Activated T-helper 17 cell treated with anti-CD3 and anti-CD28 coated beads, Interleukin-2, amount 50 U/mL, for 72 hours (primary cell): ENCODE data around the gene DTWD1. TPM values are rescaled to one million over a fixed set of nuclear protein-coding genes. Genes with fewer than 3 reads are reported as not detected.
"Not testable (repeated sequence)": the region's sequence is repeated elsewhere in the genome, so short reads cannot be mapped to it uniquely, and the experiment has no call there.

Experiments
- ATAC-seq: fragments of 150-1000 bp; cut with Tn5 transposase; replicated peaks from 2 replicates; pipeline ENCODE4 v1.10.0; 2021; ENCODE audit warnings: mild to moderate bottlenecking, moderate library complexity
- H3K27ac Mint-ChIP-seq: one replicate; pipeline ENCODE4 v1.8.0; 2022; ENCODE audit warnings: mixed read lengths
- H3K27me3 Mint-ChIP-seq: one replicate; pipeline ENCODE4 v1.8.0; 2022; ENCODE audit warnings: mixed read lengths
- H3K36me3 Mint-ChIP-seq: one replicate; pipeline ENCODE4 v1.8.0; 2022; ENCODE audit warnings: low read depth, mild to moderate bottlenecking, mixed read lengths
- H3K4me1 Mint-ChIP-seq: one replicate; pipeline ENCODE4 v1.8.0; 2022; ENCODE audit warnings: mixed read lengths
- H3K4me3 Mint-ChIP-seq: one replicate; pipeline ENCODE4 v1.8.0; 2022; ENCODE audit warnings: mild to moderate bottlenecking, mixed read lengths
- H3K9me3 Mint-ChIP-seq: one replicate; pipeline ENCODE4 v1.8.0; 2022; ENCODE audit warnings: mixed read lengths
- total RNA-seq, 2 donors: library from RNA; stranded (reverse); gene quantifications; one replicate each; pipeline ENCODE4 v1.2.3, GENCODE V29; 2022

DTWD1 gene
- total RNA-seq, 2 donors from 2014 or later, result 20.7 to 22.0 TPM

GRCh38 chr15:49673861-49674260 lies 53.0 kb downstream of the DTWD1 start:
- no peak for ATAC-seq
- Mint-ChIP-seq H3K9me3 (no peaks in the 10 kb centered on the region), H3K36me3 (no peaks in the 10 kb centered on the region), H3K27ac (no peak overlapping the region), H3K4me3 (no peak overlapping the region), H3K27me3 (peaks cover 23% of the 10 kb centered on the region), H3K4me1 (no peaks in the 10 kb centered on the region)

DNA sequence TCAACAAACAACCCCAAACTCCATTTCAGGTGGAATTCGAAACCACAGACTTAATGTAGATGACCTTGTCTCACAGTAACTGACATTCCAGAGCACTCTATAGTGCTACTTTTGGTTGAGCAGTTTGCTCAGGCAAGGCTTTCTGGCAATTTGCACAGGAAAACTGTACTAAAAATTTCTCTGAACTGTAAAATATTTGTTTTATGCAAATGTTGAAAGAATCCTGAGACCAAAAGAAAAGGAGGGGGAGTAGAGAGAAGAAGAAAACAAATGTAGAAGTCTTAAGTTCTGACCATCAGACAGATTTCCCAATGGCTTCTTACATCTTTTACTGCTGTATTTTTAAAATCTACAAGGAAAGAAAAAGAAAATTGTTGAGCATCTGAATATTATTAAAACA lies 53.5 kb downstream of the DTWD1 start:
- Mint-ChIP-seq H3K4me3 (no peak overlapping the region), H3K9me3 (no peaks in the 10 kb centered on the region), H3K27me3 (peaks cover 19% of the 10 kb centered on the region), H3K4me1 (no peaks in the 10 kb centered on the region), H3K27ac (no peak overlapping the region), H3K36me3 (no peaks in the 10 kb centered on the region)
- no peak for ATAC-seq

GRCh38 chr15:49675041-49675440 lies 54.2 kb downstream of the DTWD1 start:
- Mint-ChIP-seq H3K27me3 (peaks cover 18% of the 10 kb centered on the region), H3K36me3 (no peaks in the 10 kb centered on the region), H3K27ac (no peak overlapping the region), H3K9me3 (no peaks in the 10 kb centered on the region), H3K4me3 (no peak overlapping the region), H3K4me1 (no peaks in the 10 kb centered on the region)
- no peak for ATAC-seq

- H3K4me1 Mint-ChIP-seq, result no peaks in the 10 kb centered on the region
- no peak overlapping the region for H3K4me3 Mint-ChIP-seq
- H3K27ac Mint-ChIP-seq, result no peak overlapping the region
- H3K9me3 Mint-ChIP-seq, result no peaks in the 10 kb centered on the region
- peaks cover 18% of the 10 kb centered on the region for H3K27me3 Mint-ChIP-seq
- no peaks in the 10 kb centered on the region for H3K36me3 Mint-ChIP-seq
- ATAC-seq, result no peak
Observed at GRCh38 chr15:49678655-49679054, 57.8 kb downstream of the DTWD1 start.

- no peak for ATAC-seq
- no peaks in the 10 kb centered on the region for H3K36me3 Mint-ChIP-seq
- no peaks in the 10 kb centered on the region for H3K9me3 Mint-ChIP-seq
- no peaks in the 10 kb centered on the region for H3K4me1 Mint-ChIP-seq
- no peak overlapping the region for H3K4me3 Mint-ChIP-seq
- H3K27ac Mint-ChIP-seq, result no peak overlapping the region
- no peaks in the 10 kb centered on the region for H3K27me3 Mint-ChIP-seq
Observed at GRCh38 chr15:49686599-49686998, 65.8 kb downstream of the DTWD1 start.

DNA sequence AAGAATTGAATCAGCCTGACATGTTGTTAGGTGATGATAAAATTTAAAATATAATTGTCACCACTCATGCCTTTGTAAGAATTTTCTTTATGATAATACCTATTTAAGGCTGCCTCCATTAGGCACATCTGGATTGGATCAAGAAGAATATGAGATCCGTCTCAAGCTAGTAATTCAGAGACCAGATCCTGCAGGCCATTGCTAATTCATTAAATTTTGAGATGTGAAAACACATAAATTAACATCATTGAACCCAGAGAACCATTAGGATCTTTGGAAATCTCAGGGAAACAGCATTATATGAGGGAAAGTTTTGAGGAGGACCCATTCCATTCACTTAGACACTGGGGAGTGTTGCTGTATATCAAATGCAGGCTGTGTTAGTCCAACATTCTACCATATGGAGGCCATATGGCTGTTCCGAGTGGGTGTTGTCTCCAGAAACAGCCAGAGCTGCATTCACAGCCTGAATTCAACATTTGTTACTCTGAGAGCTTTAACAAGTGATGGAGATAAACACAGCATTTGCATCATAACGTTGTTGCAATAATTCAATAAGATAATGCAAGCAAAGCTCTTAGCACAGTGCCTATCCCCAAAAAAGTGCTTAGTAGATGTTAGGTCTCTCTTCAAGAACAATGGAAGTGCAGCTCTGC lies 67.4 kb downstream of the DTWD1 start:
- H3K4me1 Mint-ChIP-seq, result no peaks in the 10 kb centered on the region
- no peak for ATAC-seq
- no peaks in the 10 kb centered on the region for H3K9me3 Mint-ChIP-seq
- H3K27me3 Mint-ChIP-seq, result no peaks in the 10 kb centered on the region
- no peak overlapping the region for H3K4me3 Mint-ChIP-seq
- H3K27ac Mint-ChIP-seq, result no peak overlapping the region
- no peaks in the 10 kb centered on the region for H3K36me3 Mint-ChIP-seq

GRCh38 chr15:49692514-49693090 lies 71.8 kb downstream of the DTWD1 start:
- Mint-ChIP-seq H3K27ac (no peak overlapping the region), H3K4me1 (no peaks in the 10 kb centered on the region), H3K4me3 (no peak overlapping the region), H3K36me3 (no peaks in the 10 kb centered on the region), H3K27me3 (no peaks in the 10 kb centered on the region), H3K9me3 (no peaks in the 10 kb centered on the region)
- no peak for ATAC-seq

- no peak overlapping the region for H3K4me3 Mint-ChIP-seq
- no peak overlapping the region for H3K27ac Mint-ChIP-seq
- H3K27me3 Mint-ChIP-seq, result no peaks in the 10 kb centered on the region
- no peaks in the 10 kb centered on the region for H3K36me3 Mint-ChIP-seq
- ATAC-seq, result no peak
- H3K9me3 Mint-ChIP-seq, result no peaks in the 10 kb centered on the region
- H3K4me1 Mint-ChIP-seq, result no peaks in the 10 kb centered on the region
Observed at GRCh38 chr15:49693498-49693897, 72.7 kb downstream of the DTWD1 start.

- Mint-ChIP-seq H3K27me3 (no peaks in the 10 kb centered on the region), H3K9me3 (no peaks in the 10 kb centered on the region), H3K4me3 (no peak overlapping the region), H3K4me1 (no peaks in the 10 kb centered on the region), H3K27ac (no peak overlapping the region), H3K36me3 (no peaks in the 10 kb centered on the region)
- no peak for ATAC-seq
Observed at GRCh38 chr15:49696433-49696832, 75.6 kb downstream of the DTWD1 start.

GRCh38 chr15:49697121-49697520 lies 76.3 kb downstream of the DTWD1 start:
- ATAC-seq, result no peak

DNA sequence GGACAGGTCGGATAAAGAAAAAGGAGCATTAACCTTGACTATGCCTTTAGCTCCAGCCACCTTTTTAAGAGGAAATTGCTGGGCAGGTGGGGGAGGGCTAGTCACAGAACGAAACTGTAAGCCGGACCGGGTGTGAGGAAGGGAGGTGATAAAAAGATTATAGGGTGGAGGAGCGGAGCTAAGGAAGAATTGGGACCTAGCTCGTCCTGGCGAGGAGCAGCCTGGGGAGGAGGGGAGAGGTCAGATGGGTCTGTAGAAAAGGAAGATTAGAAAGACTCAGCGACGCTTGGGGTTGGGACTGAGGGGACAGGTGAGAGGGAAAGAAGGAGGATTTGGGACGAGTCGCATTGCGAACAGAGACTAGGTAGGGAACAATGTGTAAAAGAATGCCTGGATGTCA lies 82.1 kb downstream of the DTWD1 start:
- not testable (repeated sequence) for H3K4me1 Mint-ChIP-seq, H3K9me3 Mint-ChIP-seq, ATAC-seq, H3K4me3 Mint-ChIP-seq, H3K27ac Mint-ChIP-seq, H3K27me3 Mint-ChIP-seq, H3K36me3 Mint-ChIP-seq

More at GRCh38 chr15:49697121-49697520, 76.3 kb downstream of the DTWD1 start:
- Mint-ChIP-seq H3K36me3 (no peaks in the 10 kb centered on the region), H3K27me3 (no peaks in the 10 kb centered on the region), H3K4me3 (no peak overlapping the region), H3K27ac (no peak overlapping the region), H3K4me1 (no peaks in the 10 kb centered on the region), H3K9me3 (no peaks in the 10 kb centered on the region)

Other genes with a start within 250 kb of the DTWD1 start
- not detected for gene FGF7, start 197.8 kb upstream of the DTWD1 start, total RNA-seq
- 1 to 10 TPM; 2.1 to 3.8 TPM for gene FAM227B, start 230 bp upstream of the DTWD1 start, total RNA-seq